Measurements from ENCODE around the gene SEMA7A.

DNA sequence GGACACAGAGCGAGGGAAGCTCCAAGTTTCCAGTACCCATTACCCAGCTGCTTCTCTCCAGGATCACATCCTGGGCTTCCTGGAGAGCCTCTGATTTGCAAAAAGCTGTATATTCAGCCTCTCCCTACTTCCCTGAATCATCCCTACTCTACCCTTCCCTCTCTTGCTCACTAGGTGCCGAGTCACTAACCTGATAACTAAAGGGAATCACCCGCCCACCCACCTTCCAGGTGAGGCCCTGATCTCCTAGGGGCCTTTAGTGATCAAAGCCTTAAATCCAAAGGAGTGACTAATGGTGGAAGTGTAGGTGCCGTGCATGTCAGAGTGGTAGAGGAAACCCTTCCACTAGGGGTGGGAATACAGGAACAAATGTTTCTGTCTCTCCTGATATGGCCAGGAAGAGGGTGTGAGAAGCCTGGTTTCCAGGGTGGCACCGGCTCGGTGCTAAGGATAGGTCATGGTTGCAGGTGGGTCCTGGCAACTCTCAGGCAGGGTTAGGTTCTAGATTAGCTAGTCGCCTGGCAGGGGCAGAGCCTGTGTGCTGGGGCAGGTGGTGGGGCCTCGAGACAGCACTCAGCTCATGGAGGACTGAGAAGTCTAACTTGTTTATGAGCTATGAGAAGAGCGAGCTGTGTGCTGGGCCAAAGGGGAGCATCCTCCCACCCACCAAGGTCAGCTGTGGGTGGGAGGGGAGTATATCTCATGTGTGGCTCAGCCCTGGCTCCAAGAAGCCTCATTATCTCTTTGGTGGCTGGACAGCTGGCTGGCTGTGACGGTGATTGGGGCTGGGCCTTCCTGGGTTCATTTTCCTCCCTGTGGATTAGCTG lies 10.1 kb downstream of the SEMA7A start:
- TF ChIP-seq POLR2A (IDR thresholded peaks at IDR 0.05) (no peak), CTCF (IDR thresholded peaks at IDR 0.05) (no peak), POLR2AphosphoS5 (IDR thresholded peaks at IDR 0.05; ENCODE audit: insufficient read depth in 1 of 2, low read depth in 1 of 2) (no peak)

Measured in vagina (tissue), 2 donors.